ENCODE measurements around the gene MRE11.
A peak's percentile ranks its signal among the peaks of the same experiment; 100 is the strongest.
"Not testable (repeated sequence)": the region's sequence is repeated elsewhere in the genome, so short reads cannot be mapped to it uniquely, and the experiment has no call there.

MRE11 gene

DNA sequence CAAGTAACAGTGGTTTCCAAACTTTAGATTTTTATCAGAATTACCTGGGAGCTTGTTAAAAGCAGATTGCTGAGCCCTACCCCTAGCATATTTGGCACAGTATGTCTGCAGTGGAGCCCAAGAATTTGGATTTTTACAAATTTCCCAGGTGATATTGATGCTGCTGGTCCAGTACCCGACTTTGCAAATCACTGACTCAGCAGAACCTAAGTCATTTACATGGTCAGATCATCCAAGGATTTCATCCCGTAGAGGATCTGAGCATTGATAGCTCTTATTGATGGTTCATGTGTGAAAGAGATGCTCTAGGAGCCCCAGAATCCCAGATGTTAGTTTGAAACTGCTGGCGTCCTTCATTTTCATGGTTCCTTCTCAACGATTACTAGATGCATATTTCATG is 24.7 kb upstream of the MRE11 start:
- no peaks in the 10 kb centered on the region for H3K36me3 ChIP-seq (ENCODE audit: insufficient read depth, low read length)
- H3K4me1 ChIP-seq (ENCODE audit: insufficient read depth, low read length): no peaks in the 10 kb centered on the region
- H3K9ac ChIP-seq (ENCODE audit: low read depth, low read length): no peak overlapping the region
- H3K9me3 ChIP-seq (ENCODE audit: control insufficient read depth, insufficient read depth, low read length): no peaks in the 10 kb centered on the region

DNA sequence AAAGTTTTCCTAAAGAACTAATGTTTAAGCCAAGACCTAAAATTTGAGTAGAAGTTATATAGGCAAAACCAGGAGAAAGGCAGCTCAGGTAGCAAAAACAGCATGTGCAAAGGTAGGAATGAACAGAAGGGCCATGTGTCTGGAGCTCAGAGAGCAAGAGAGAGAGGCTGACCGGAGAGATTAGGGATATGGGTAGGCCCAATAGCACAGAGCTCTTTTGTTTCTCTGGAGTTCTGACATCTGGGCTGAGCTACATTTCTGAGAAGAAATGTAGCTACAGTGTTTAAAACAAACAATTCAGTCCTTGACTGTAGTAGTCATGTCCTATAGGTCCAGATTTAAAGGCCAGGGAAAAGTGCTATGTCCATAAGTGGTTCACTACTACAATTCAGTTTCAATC is 23.1 kb upstream of the MRE11 start:
- no peaks in the 10 kb centered on the region for H3K36me3 ChIP-seq (ENCODE audit: insufficient read depth, low read length)
- H3K9ac ChIP-seq (ENCODE audit: low read depth, low read length): no peak overlapping the region
- H3K9me3 ChIP-seq (ENCODE audit: control insufficient read depth, insufficient read depth, low read length): no peaks in the 10 kb centered on the region
- peaks cover 4% of the 10 kb centered on the region; the same call in 1 of the 2 replicates for H3K4me1 ChIP-seq (ENCODE audit: insufficient read depth, low read length)

DNA sequence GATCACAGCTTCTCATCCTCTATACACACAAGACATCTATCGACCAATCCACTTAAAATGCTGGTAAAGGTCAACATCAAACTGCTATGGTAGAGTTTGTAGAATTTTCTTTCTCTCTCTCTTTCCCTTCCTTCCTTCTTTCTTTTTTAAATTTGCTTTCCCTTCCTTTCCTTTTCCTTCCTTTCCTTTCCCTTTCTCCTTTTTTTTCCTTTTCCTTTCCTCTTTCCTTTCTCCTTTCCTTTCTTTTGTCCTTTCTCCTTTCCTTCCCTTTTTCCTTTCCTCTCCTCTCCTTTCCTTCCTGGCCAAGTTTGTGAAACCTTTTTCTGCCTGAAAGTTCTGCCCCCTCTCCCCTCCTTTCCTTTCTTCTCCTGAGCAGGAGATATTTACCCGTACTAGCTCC is 21.8 kb upstream of the MRE11 start:
- Histone ChIP-seq H3K4me1 (ENCODE audit: insufficient read depth, low read length) (peaks cover 5% of the 10 kb centered on the region; the same call in 1 of the 2 replicates), H3K9me3 (ENCODE audit: control insufficient read depth, insufficient read depth, low read length) (no peaks in the 10 kb centered on the region), H3K36me3 (ENCODE audit: insufficient read depth, low read length) (no peaks in the 10 kb centered on the region), H3K9ac (ENCODE audit: low read depth, low read length) (no peak overlapping the region)

DNA sequence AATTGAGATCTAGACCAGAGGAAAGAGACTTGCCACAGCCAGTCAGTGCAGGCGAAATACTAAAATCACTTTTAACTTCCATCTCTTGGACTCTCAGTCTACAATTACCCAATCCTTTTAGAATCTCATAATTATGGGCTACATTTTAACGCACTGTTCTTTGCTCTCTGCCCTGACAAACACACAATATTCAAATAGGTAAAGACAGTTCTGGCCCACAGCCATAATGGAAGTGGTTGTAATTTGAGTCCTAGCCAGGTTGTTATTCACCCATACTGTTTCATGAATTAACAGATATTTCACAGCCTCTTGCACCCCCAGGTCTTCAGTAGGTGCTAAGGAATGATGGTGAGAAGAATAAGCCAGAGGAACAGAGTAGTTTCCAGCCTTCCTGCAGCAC is 19.4 kb upstream of the MRE11 start:
- Histone ChIP-seq H3K9me3 (ENCODE audit: control insufficient read depth, insufficient read depth, low read length) (no peaks in the 10 kb centered on the region), H3K36me3 (ENCODE audit: insufficient read depth, low read length) (no peaks in the 10 kb centered on the region), H3K4me1 (ENCODE audit: insufficient read depth, low read length) (peaks cover 5% of the 10 kb centered on the region; the same call in 1 of the 2 replicates), H3K9ac (ENCODE audit: low read depth, low read length) (no peak overlapping the region)

DNA sequence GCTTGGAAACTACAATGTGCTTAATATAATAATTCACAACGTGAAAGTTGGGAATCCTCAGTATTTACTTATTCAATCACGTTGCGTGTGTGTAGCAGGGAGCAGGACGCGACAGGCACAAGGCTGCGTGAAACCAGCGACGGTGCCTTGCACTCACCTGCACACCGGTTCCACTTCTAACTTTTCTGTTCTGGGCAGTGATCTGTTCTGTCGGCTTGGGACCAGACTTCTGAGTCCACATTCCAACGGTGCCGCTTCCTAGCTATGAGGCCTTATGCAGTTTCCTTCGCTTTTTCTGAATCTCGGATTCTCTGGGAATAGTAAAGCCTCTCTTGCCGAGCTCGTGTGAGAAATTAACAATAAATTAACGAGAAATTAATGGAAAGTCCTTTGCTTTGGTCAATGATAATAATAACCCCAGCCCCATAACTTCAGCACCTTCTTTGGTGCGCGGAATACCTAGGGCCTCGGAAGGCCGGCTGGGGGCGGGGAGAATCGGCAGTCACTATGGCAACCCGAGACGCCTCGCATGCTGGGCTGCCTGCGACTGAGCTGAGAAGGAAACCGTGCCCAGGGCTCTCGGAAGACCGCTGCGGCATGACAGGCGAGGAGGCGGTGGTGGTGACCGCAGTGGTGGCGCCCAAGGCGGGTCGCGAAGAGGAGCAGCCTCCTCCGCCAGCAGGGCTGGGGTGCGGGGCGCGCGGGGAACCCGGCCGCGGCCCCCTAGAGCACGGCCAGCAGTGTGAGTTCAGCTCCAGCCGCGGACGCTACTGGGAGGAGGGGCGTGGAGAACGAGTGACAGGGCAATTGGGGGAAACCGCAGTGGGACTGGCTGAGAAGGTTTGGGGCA is 18.5 kb upstream of the MRE11 start, which contains the start of gene C11orf97:
Gene C11orf97, plus strand, starts transcription at position 530 of the 850 bp plus-strand sequence. Its CDS starts 68 bp downstream, at position 598.
- Histone ChIP-seq H3K36me3 (ENCODE audit: insufficient read depth, low read length) (no peaks in the 10 kb centered on the region), H3K9me3 (ENCODE audit: control insufficient read depth, insufficient read depth, low read length) (no peaks in the 10 kb centered on the region), H3K4me1 (ENCODE audit: insufficient read depth, low read length) (peaks cover 5% of the 10 kb centered on the region; the same call in 1 of the 2 replicates), H3K9ac (ENCODE audit: low read depth, low read length) (peak within 1 kb of the TSS; percentile 55; the same call in 1 of the 2 replicates)

DNA sequence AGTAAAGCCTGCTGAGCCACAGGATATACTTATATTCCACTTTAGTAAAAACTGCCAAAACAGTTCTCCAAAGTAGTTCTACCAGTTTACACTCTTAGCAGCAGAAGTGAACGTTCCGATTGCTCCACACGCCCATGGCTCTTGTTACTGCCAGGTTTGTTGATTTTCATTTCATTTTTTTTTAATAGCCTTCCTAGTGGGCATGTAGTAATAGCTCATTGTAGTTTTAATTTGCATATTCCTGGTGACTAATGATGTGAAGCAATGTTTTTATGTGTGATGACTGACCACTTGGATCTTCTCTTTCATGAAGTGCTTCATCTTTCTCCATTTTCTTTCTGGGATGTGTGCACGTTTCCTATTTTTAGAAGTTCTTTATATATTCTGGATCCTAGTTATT is 13.8 kb upstream of the MRE11 start:
- Histone ChIP-seq H3K9me3 (ENCODE audit: control insufficient read depth, insufficient read depth, low read length) (no peaks in the 10 kb centered on the region), H3K36me3 (ENCODE audit: insufficient read depth, low read length) (no peaks in the 10 kb centered on the region), H3K9ac (ENCODE audit: low read depth, low read length) (no peak overlapping the region), H3K4me1 (ENCODE audit: insufficient read depth, low read length) (peaks cover 5% of the 10 kb centered on the region; the same call in 1 of the 2 replicates)

DNA sequence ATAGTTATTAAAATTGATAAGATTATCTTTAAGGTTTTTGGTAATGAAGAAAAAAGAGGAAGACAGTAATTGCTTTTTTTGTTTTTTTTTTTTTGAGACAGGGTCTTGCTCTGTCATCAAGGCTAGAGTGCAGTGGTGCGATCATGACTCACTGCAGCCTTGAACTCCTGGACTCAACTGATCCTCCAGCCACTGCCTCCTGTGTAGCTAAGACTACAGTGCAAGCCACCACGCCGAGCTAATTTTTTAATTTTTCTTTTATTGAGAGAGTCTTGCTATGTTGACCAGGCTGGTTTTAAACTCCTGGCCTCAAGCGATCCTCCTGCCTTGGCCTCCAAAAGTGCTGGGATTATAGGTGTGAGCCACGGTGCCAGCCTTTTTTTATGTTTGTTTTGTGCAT is 12.9 kb upstream of the MRE11 start:
- H3K9me3 ChIP-seq (ENCODE audit: control insufficient read depth, insufficient read depth, low read length); H3K4me1 ChIP-seq (ENCODE audit: insufficient read depth, low read length); H3K9ac ChIP-seq (ENCODE audit: low read depth, low read length); H3K36me3 ChIP-seq (ENCODE audit: insufficient read depth, low read length): not testable (repeated sequence)

DNA sequence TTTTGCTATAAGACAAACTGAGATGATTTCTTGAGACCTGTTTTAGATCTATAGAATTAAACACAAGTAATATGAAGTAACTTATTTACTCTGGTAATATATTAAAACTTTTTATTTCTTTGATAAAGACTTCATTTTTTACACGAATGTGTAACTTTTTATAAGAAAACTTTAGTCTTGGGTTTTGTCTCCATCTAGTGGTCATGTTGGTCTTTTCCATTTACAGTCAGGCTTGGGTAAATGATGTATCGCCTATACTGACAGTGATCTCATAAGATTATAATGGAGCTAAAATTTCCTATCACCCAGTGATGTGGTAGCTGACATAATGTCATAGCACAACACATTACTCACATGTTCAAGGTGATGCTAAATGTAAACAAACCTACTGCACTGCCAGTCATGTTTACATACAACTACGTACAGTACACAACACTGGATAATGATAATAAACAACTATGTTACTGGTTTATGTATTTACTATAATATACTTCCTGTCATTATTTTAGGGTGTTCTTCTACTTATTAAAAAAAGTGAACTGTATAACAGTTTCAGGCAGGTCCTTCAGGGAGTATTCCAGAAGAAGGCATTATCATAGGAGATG is 11.1 kb upstream of the MRE11 start:
- Histone ChIP-seq H3K9ac (ENCODE audit: low read depth, low read length) (no peak overlapping the region), H3K4me1 (ENCODE audit: insufficient read depth, low read length) (no peaks in the 10 kb centered on the region)

DNA sequence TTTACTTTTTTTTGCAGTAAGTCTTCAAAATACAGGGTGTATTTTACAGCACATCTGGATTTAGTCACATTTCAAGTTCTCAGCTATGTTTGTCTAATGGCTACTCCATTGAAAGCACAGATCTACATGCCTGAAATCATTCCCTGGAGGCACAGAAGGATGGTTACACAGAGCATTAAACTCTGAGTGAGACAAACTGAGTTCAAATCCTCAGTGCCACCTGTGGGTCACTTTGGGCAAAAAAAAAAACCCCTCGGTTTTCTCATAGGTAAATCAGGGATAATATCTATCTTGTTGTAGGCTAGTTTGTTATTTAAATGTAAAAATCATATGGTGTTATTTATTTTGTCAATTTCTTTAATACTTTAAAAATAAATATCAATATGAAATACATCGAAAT is 7.9 kb upstream of the MRE11 start:
- no peaks in the 10 kb centered on the region for H3K9me3 ChIP-seq (ENCODE audit: control insufficient read depth, insufficient read depth, low read length)
- no peaks in the 10 kb centered on the region for H3K4me1 ChIP-seq (ENCODE audit: insufficient read depth, low read length)
- H3K36me3 ChIP-seq (ENCODE audit: insufficient read depth, low read length): 0 out of 2 replicates have a peak, but pooled peaks cover 7% of the 10 kb centered on the region
- H3K9ac ChIP-seq (ENCODE audit: low read depth, low read length): no peak overlapping the region

More for the DNA sequence above, 11.1 kb upstream of the MRE11 start:
- 0 out of 2 replicates have a peak, but pooled peaks cover 4% of the 10 kb centered on the region for H3K36me3 ChIP-seq (ENCODE audit: insufficient read depth, low read length)
- no peaks in the 10 kb centered on the region for H3K9me3 ChIP-seq (ENCODE audit: control insufficient read depth, insufficient read depth, low read length)

DNA sequence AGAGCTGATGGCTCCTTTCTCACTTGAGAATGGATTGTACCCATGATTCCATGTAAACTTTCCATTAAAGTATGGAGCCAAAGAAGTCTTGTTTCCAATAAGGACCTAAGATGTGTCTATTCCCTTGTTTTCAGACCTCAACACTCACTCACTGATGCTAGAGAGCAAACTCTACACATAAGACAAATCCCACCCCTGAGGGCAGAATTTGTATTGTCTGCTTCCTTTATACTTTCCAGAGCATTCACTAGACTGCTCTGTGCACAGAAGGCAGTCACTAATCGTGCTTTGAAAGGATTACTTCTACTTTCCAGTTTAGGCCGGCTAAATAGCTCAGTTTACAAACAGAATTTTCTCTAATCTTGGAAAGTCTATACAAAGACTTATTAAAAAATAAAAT is 6.5 kb upstream of the MRE11 start:
- Histone ChIP-seq H3K9me3 (ENCODE audit: control insufficient read depth, insufficient read depth, low read length) (no peaks in the 10 kb centered on the region), H3K4me1 (ENCODE audit: insufficient read depth, low read length) (no peaks in the 10 kb centered on the region), H3K36me3 (ENCODE audit: insufficient read depth, low read length) (0 out of 2 replicates have a peak, but pooled peaks cover 7% of the 10 kb centered on the region), H3K9ac (ENCODE audit: low read depth, low read length) (no peak overlapping the region)

DNA sequence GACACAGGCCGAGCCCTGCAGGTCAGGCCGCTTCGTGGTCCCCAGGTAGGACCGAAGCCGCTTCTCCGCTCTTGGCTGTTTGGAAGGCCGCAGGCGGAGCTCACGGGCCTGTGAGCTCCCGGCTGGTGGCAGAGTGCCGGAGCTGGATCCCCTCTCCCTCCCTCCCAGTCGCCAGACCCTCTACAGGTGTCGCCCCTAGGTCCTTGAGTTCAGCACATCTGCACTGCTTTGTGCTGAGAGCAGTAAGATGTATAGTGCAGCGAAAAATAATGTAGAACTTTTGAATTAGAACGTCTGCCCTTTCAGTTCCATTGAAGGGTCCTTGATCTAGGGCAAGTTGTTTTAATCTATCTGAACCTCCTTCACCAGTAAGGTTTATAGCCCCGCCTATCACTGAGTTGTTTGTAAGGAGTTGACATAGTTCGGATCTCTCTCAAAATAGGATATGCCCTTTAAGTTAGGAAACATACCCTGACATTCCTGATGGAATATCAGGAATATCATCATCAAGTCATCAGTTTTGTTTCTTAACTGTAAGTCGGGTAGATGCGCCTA is 559 bp upstream of the MRE11 start:
- H3K36me3 ChIP-seq (ENCODE audit: insufficient read depth, low read length): peaks cover 6% of the 10 kb centered on the region; the same call in 1 of the 2 replicates
- H3K9ac ChIP-seq (ENCODE audit: low read depth, low read length): peak overlapping the region; percentile 71; the same call in 1 of the 2 replicates
- no peaks in the 10 kb centered on the region for H3K9me3 ChIP-seq (ENCODE audit: control insufficient read depth, insufficient read depth, low read length)
- H3K4me1 ChIP-seq (ENCODE audit: insufficient read depth, low read length): no peaks in the 10 kb centered on the region

DNA sequence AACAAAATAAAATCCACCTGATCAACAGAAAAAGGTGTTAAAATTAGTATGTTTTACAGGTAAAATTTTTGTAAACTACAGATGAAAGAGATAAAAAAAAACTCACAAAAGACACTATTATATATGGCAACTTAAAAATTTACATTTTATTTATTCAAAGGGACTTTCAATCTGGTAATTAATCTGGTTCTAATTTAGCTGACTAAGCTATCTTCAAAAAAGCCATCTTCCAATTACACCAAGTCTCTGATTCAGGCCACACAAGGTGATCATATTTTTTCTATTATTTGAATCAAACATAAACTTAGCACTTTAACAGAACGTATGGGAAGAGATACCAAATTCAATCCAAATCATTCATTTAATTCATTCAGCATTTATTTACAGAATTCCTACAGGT is 7.6 kb downstream of the MRE11 start:
- H3K9ac ChIP-seq (ENCODE audit: low read depth, low read length): no peak overlapping the region
- H3K4me1 ChIP-seq (ENCODE audit: insufficient read depth, low read length): no peaks in the 10 kb centered on the region
- H3K9me3 ChIP-seq (ENCODE audit: control insufficient read depth, insufficient read depth, low read length): no peaks in the 10 kb centered on the region
- peaks cover 9% of the 10 kb centered on the region; the same call in 1 of the 2 replicates for H3K36me3 ChIP-seq (ENCODE audit: insufficient read depth, low read length)

DNA sequence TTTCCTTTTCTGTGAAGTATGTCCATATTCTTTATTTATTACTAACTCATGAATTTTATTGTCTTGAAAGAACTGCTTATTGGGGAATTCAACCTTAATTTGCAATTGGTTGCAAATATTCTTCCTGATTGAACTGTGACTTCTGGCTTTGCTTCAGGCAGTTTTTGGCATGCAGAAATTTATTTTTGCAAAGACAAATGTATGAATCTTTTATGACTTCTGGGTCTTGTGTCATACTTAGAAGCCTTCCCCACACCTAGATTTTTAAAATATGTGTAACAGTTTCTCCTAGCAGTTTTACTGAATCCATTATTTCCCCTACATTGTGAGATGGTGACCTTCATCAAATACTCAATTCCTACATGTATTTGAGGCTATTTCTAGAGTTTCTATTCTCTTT is 12.3 kb downstream of the MRE11 start:
- no peaks in the 10 kb centered on the region for H3K9me3 ChIP-seq (ENCODE audit: control insufficient read depth, insufficient read depth, low read length)
- peaks cover 14% of the 10 kb centered on the region; the same call in 1 of the 2 replicates for H3K36me3 ChIP-seq (ENCODE audit: insufficient read depth, low read length)
- H3K9ac ChIP-seq (ENCODE audit: low read depth, low read length): no peak overlapping the region
- no peaks in the 10 kb centered on the region for H3K4me1 ChIP-seq (ENCODE audit: insufficient read depth, low read length)

DNA sequence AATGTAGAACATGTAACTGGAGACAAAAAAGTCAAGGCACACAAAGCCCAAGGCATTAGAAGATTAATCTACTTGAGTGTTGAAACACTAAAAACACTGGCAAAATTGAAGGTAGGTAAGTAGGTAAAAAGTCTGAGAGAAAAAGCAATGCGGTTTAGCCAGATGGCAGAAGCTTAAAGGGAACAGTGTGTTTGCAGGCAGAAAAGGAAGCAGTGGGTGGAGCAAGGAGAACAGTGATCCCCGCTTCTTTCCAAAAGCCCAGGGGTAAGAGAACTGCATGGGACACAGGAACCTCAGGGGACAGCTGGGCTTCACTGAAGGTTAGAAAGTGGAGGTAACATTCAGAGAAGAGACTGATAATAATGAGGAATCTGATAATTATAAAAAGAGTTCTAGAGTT is 16.0 kb downstream of the MRE11 start:
- Histone ChIP-seq H3K9ac (ENCODE audit: low read depth, low read length) (no peak overlapping the region), H3K4me1 (ENCODE audit: insufficient read depth, low read length) (peaks cover 18% of the 10 kb centered on the region; the same call in 1 of the 2 replicates), H3K9me3 (ENCODE audit: control insufficient read depth, insufficient read depth, low read length) (no peaks in the 10 kb centered on the region), H3K36me3 (ENCODE audit: insufficient read depth, low read length) (peaks cover 14% of the 10 kb centered on the region)
